Cortex of kidney (tissue), 1 donor: ENCODE results near the gene ATP8B3.

Source experiments
- DNase-seq: peaks from one replicate; lab custom pipeline; 2025; lab: John Stamatoyannopoulos, UW

The ATP8B3 gene

GRCh38 chr19:1757468-1758230 is 54.4 kb downstream of the ATP8B3 start:
- no peak for DNase-seq

- DNase-seq: no peak
These were observed 55.2 kb downstream of the ATP8B3 start for GRCh38 chr19:1756705-1757465.

- DNase-seq: no peak
These were observed 55.8 kb downstream of the ATP8B3 start for GRCh38 chr19:1756264-1756663.

GRCh38 chr19:1755467-1756171 is 56.5 kb downstream of the ATP8B3 start:
- DNase-seq: no peak

DNA sequence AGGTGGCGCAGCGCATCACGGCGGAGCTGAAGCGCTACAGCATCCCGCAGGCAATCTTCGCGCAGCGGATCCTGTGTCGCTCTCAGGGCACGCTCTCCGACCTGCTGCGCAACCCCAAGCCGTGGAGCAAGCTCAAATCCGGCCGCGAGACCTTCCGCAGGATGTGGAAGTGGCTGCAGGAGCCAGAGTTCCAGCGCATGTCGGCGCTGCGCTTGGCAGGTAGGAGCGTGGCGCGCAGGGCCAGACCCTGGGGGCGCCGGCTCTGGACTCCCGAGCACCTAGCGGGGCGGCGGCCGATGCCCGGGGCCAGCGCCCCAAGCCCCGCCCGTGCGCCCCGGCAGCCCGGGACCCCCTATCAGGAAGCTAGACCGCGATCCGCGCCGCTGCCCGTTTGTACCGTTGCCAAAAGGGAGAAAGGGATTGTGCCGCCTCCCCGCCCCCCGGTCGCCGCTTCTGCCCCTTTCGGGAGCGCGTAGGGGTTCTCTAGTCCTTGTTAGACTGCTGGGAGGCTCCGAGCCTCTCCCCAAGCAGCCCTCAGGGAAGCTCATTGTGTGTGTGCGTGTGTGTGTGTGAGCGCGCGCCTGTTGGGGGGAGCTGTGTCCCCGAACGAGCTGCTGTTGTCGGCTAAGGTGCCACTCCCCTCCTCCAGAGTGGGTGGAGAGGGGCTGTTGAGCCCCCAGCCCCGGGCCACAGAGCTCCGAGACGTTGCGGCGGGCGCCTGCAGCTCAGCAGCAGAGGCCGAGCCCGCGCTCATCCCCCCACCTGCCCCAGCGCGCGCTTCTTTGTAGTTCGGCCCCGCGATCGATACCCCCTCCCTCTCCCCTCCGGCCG is 57.2 kb downstream of the ATP8B3 start:
- DNase-seq: no peak

DNA sequence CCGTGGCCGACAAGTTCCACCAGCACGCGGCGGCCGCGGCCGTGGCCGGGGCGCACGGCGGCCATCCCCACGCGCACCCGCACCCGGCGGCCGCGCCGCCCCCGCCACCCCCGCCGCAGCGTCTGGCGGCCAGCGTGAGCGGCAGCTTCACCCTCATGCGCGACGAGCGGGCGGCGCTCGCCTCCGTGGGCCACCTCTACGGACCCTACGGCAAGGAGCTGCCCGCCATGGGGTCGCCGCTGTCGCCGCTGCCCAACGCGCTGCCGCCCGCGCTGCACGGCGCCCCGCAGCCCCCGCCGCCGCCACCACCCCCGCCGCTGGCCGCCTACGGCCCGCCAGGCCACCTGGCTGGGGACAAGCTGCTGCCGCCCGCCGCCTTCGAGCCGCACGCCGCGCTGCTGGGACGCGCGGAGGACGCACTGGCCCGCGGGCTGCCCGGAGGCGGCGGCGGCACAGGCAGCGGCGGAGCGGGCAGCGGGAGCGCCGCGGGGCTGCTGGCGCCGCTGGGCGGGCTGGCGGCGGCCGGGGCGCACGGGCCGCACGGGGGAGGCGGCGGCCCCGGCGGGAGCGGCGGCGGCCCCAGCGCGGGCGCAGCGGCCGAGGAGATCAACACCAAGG is 57.9 kb downstream of the ATP8B3 start:
- DNase-seq: no peak

- no peak for DNase-seq
These were observed 59.0 kb downstream of the ATP8B3 start, which contains the start of gene ONECUT3 for GRCh38 chr19:1752757-1753728. Gene ONECUT3 (plus strand): TSS chr19:1753506. CDS start chr19:1753663, 157 bp downstream.

DNA sequence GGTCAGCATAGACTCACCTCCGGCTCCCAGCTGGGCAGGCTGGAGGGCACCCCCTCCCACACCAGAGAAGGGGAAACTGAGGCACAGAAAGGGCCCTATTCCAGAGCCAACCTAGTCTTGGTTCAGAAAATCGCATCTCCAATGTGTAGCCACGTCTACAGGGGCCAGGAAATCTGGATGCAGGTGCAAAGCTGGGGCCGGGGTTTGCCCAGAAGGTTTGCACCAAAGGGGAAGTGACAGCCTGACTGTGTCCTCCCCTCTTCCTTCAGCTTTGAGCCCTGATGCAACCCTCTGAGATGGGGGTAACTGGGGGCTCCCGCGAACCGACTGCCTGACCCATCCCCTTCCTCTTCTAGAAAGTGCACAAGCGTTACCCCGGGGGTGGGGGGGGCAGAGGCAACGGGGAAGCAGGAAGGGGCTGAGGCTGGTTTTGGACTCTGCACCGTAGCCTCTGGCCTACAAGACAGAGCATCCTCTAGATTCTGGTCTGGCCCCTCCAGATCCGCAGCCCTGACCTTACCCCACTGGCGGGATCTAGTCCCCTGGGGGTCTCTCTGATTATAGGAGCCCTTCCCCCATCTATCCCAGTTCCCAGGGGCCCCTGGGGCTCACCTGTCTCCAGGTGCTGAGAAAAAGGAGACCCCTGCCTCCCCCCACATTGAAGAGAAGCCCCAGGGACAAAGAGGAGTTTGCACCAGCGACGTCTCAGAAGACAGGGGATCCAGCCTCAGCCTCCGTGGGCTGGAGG is 59.9 kb downstream of the ATP8B3 start:
- DNase-seq: no peak

DNA sequence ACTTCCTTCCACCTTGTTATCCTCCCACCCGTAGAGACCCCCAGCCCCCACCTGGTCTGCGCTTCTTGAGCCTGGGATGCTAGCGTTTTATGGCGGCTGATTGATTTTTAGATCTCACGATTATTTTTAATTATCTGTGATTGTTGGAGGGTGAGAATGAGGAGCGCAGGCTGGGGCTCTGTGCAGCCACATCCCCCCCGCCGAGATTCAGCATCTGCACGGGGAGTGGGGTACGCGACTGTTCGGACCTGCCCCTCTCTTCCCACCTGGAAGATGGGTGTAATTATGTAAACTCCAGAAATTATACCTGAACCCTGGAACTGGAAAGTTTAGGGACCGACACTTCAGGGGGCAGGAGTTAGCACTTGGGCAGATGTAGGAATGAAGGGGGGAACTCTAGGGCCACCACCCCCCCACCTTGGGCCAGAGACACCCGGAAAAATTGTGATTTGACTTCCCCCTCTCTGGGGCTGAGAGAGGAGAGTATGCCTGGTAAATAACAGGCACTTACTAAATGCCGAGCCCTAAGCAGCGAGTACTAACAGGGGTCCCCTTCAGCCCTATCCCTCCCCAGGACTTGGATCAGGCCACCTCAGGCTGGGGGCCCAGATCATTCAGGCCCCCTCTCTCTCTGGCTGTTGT is 60.6 kb downstream of the ATP8B3 start:
- DNase-seq: no peak

- DNase-seq: no peak
These were observed 61.6 kb downstream of the ATP8B3 start for GRCh38 chr19:1750343-1751021.

DNA sequence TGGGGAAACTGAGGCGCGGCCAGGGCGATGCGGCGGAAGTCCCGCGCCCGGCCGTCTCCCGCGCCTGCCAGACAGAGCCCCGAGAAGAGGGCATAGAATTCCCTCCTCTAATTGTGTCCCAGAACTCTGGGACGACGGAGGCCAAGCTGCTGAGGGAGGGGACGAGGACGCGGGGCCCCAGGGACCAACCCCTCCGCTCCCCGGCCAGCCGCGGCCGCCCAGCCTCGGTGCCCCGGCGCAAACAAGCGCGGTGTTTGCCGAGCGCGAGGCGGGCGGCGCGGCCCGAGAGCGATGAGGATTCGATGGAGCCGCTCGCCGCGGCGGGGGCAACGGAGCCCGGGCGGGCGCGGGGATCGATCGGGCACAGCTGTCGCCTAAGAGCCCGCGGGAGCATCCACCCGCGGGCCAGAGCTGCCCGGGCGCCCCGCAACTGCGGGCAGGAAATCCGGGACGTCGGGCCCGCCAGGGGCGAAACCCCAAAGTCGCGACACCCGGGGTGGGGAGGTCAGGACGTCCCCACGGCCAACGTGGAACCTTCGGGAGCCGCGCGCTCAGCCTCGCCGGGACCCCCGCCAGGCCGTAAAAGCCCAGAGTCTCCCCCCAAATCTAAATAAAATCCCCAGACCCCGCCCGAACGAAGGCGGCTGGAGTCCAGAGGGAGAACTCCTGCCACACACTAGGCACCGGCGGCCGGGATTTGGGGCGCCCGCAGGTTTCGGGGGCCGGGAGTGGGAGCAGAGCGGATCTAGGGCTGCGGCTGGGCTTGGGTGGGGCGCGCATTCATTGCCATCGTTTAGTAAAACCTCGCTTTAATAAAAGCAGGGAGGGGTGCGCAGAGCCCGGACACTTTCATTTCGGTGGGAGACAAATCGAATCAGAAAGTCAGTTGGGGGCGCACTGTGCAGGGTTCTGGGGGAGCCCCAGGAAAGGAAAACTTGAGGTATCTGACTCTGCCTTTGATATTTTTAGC is 62.4 kb downstream of the ATP8B3 start:
- no peak for DNase-seq

GRCh38 chr19:1748873-1749341 is 63.2 kb downstream of the ATP8B3 start:
- no peak for DNase-seq

- no peak for DNase-seq
These were observed 63.8 kb downstream of the ATP8B3 start for GRCh38 chr19:1748115-1748872.

DNA sequence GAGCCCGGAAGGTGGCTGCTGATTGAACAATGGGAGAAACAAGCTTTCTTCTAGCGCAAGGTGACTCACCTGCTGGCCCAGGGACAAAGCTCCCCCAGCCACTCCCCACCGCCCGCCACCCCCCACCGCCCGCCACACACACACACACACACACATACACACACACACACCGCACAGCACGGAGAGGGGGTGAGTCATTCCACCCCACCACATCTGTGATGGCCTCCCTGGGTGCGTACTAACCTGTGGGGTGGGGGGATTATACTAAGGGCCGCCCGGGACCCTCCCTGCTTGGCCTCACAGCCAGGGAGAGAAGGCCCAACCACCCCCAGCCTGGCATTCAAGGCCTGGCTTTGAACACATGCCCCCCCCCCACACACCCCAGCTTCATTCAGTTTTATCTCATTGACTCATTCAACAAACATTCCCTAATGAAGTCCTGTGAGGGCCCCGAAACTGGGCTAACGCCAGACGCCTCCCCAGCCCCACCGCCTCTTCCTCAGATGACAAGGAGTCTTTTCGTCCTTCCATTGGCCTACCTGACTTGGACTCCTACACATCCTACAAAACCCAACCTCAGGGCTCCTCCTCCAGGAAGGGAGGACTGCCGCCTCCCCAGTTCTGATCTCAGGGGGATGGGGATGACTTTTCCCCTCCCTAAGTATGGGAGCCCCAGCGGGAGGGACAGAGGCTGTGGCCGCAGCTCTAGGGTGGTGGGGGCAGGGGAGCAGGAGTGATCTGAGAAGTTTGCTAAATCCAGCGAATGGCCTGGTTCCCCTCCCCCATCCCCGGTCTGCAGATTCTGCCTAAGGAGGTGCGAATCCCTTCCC is 64.6 kb downstream of the ATP8B3 start:
- DNase-seq: no peak
